MM.1S (cell line): Measurements from ENCODE around the gene GLRX2.

ENCODE experiments used
- EZH2 ChIP-seq: fragments of 300-600 bp; sonication (generic); optimal IDR thresholded peaks from 2 replicates; pipeline ENCODE3; 2017; ENCODE audit warnings: low read depth, mild to moderate bottlenecking, antibody characterized with exemption, low read length, mixed read lengths
- TF ChIP-seq, protein P1 (sequence below): fragments of 300-600 bp; sonication (generic); IDR thresholded peaks from 2 replicates; pipeline ENCODE4 v1.5.1; 2016; ENCODE audit warnings: antibody characterized with exemption, low read length, mixed read lengths

DNA sequence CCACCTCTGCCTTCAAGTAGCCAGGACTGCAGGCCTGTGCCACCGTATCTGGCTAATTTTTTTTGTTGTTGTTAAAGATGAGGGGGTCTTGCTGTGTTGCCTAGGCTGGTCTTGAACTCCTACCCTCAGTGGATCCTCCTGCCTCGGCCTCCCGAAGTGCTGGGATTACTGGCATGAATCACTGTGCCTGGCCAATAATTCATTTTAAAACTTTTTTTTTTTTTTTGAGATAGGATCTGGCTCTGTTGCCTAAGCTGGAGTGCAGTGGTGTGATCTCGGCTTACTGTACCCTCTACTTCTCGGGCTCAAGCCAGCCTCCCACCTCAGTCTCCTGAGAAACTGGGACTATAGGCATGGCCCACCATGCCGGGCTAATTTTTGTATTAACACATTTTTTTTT, 20.2 kb upstream of the GLRX2 start:
- TF ChIP-seq, protein P1, sequence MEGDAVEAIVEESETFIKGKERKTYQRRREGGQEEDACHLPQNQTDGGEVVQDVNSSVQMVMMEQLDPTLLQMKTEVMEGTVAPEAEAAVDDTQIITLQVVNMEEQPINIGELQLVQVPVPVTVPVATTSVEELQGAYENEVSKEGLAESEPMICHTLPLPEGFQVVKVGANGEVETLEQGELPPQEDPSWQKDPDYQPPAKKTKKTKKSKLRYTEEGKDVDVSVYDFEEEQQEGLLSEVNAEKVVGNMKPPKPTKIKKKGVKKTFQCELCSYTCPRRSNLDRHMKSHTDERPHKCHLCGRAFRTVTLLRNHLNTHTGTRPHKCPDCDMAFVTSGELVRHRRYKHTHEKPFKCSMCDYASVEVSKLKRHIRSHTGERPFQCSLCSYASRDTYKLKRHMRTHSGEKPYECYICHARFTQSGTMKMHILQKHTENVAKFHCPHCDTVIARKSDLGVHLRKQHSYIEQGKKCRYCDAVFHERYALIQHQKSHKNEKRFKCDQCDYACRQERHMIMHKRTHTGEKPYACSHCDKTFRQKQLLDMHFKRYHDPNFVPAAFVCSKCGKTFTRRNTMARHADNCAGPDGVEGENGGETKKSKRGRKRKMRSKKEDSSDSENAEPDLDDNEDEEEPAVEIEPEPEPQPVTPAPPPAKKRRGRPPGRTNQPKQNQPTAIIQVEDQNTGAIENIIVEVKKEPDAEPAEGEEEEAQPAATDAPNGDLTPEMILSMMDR = no peak
- TF ChIP-seq EZH2 = no peak
